ENCODE measurements around the gene ACAP1.

Gene ACAP1

GRCh38 chr17:7325031-7325528, 11.2 kb upstream of the ACAP1 start:
- peaks cover 20% of the 10 kb centered on the region for H3K4me1 ChIP-seq (ENCODE audit: control insufficient read depth, low read length)
- H3F3A ChIP-seq (ENCODE audit: control insufficient read depth, insufficient read depth) = peaks cover 4% of the 10 kb centered on the region
- no peak overlapping the region for H3K4me3 ChIP-seq (ENCODE audit: low read length)
- H4K20me1 ChIP-seq (ENCODE audit: control insufficient read depth, insufficient read depth, low read depth, low read length) = no peaks in the 10 kb centered on the region
- no peak overlapping the region for H3K27ac ChIP-seq (ENCODE audit: low read depth, low read length)
- no peaks in the 10 kb centered on the region for H3K27me3 ChIP-seq (ENCODE audit: control insufficient read depth, low read length)
- no peak for TF ChIP-seq EZH2phosphoT487 (IDR thresholded peaks at IDR 0.05; ENCODE audit: borderline replicate concordance, low read length)
- TF ChIP-seq CTCF (IDR thresholded peaks at IDR 0.05; ENCODE audit: low read depth, low read length, poor library complexity, severe bottlenecking) = no peak
- no peaks in the 10 kb centered on the region for H3K9me2 ChIP-seq (replicated peaks; ENCODE audit: control insufficient read depth, low read length)
- H3K4me2 ChIP-seq (ENCODE audit: low read length) = no peak overlapping the region
- peaks cover 41% of the 10 kb centered on the region for H3K79me2 ChIP-seq (ENCODE audit: control insufficient read depth, low read length)
- no peaks in the 10 kb centered on the region for H3K9me3 ChIP-seq (ENCODE audit: control insufficient read depth, insufficient read depth, low read length)
- H3K36me3 ChIP-seq (ENCODE audit: control insufficient read depth, low read length) = peaks cover 70% of the 10 kb centered on the region

GRCh38 chr17:7326186-7326585, 10.1 kb upstream of the ACAP1 start:
- Histone ChIP-seq H4K20me1 (ENCODE audit: control insufficient read depth, insufficient read depth, low read depth, low read length) (no peaks in the 10 kb centered on the region), H3K79me2 (ENCODE audit: control insufficient read depth, low read length) (peaks cover 41% of the 10 kb centered on the region), H3K9me3 (ENCODE audit: control insufficient read depth, insufficient read depth, low read length) (no peaks in the 10 kb centered on the region), H3K4me2 (ENCODE audit: low read length) (no peak overlapping the region), H3K36me3 (ENCODE audit: control insufficient read depth, low read length) (peaks cover 59% of the 10 kb centered on the region), H3K27me3 (ENCODE audit: control insufficient read depth, low read length) (no peaks in the 10 kb centered on the region), H3K27ac (ENCODE audit: low read depth, low read length) (no peak overlapping the region), H3F3A (ENCODE audit: control insufficient read depth, insufficient read depth) (peaks cover 5% of the 10 kb centered on the region), H3K4me1 (ENCODE audit: control insufficient read depth, low read length) (peaks cover 30% of the 10 kb centered on the region), H3K9me2 (replicated peaks; ENCODE audit: control insufficient read depth, low read length) (no peaks in the 10 kb centered on the region), H3K4me3 (ENCODE audit: low read length) (no peak overlapping the region)
- no peak for TF ChIP-seq EZH2phosphoT487 (IDR thresholded peaks at IDR 0.05; ENCODE audit: borderline replicate concordance, low read length)
- no peak for TF ChIP-seq CTCF (IDR thresholded peaks at IDR 0.05; ENCODE audit: low read depth, low read length, poor library complexity, severe bottlenecking)

- no peaks in the 10 kb centered on the region for H3K9me3 ChIP-seq (ENCODE audit: control insufficient read depth, insufficient read depth, low read length)
- H3K4me1 ChIP-seq (ENCODE audit: control insufficient read depth, low read length) = peaks cover 39% of the 10 kb centered on the region
- peak overlapping the region; percentile 98; the same call in 1 of the 2 replicates for H3K4me2 ChIP-seq (ENCODE audit: low read length)
- H3K27ac ChIP-seq (ENCODE audit: low read depth, low read length) = no peak overlapping the region
- H4K20me1 ChIP-seq (ENCODE audit: control insufficient read depth, insufficient read depth, low read depth, low read length) = no peaks in the 10 kb centered on the region
- peaks cover 51% of the 10 kb centered on the region for H3K36me3 ChIP-seq (ENCODE audit: control insufficient read depth, low read length)
- TF ChIP-seq CTCF (IDR thresholded peaks at IDR 0.05; ENCODE audit: low read depth, low read length, poor library complexity, severe bottlenecking) (no peak), EZH2phosphoT487 (IDR thresholded peaks at IDR 0.05; ENCODE audit: borderline replicate concordance, low read length) (no peak)
- peaks cover 41% of the 10 kb centered on the region for H3K79me2 ChIP-seq (ENCODE audit: control insufficient read depth, low read length)
- peaks cover 5% of the 10 kb centered on the region for H3F3A ChIP-seq (ENCODE audit: control insufficient read depth, insufficient read depth)
- H3K4me3 ChIP-seq (ENCODE audit: low read length) = no peak overlapping the region
- no peaks in the 10 kb centered on the region for H3K9me2 ChIP-seq (replicated peaks; ENCODE audit: control insufficient read depth, low read length)
- H3K27me3 ChIP-seq (ENCODE audit: control insufficient read depth, low read length) = no peaks in the 10 kb centered on the region
These were observed 9.3 kb upstream of the ACAP1 start for GRCh38 chr17:7327056-7327455.

All from DOHH2 (cell line).